Esophagus squamous epithelium (tissue), 5 donors: ENCODE data around the gene C22orf23. TPM values are rescaled to one million over a fixed set of nuclear protein-coding genes. Genes with fewer than 3 reads are reported as not detected.
A peak's percentile ranks its signal among the peaks of the same experiment; 100 is the strongest.

ENCODE experiments used
- DNase-seq: peaks from one replicate; lab custom pipeline; 2025; lab: John Stamatoyannopoulos, UW
- H3K27ac ChIP-seq, 4 donors: fragments of 200-600 bp; sonication (generic); one replicate each; pipeline ENCODE4 v1.5.1; 2016 to 2019; ENCODE audit warnings: mild to moderate bottlenecking in 1 of 4
- H3K27me3 ChIP-seq, 4 donors: fragments of 200-600 bp; sonication (generic); 1 replicate in 3 of 4; 2 replicates in 1 of 4; pipeline versions ENCODE4 v1.5.1 to v1.6.0; 2017 to 2021; ENCODE audit warnings: antibody characterized with exemption in 1 of 4
- H3K36me3 ChIP-seq, 3 donors: fragments of 200-600 bp; sonication (generic); one replicate each; pipeline ENCODE4 v1.5.1; 2016 to 2019
- H3K4me1 ChIP-seq, 3 donors: fragments of 200-600 bp; sonication (generic); one replicate each; pipeline ENCODE4 v1.5.1; 2017 to 2019
- H3K4me3 ChIP-seq, 4 donors: fragments of 200-600 bp; sonication (generic); 1 replicate in 3 of 4; 2 replicates in 1 of 4; pipeline ENCODE4 v1.5.1; 2016 to 2019; ENCODE audit warnings: mild to moderate bottlenecking in 2 of 4, moderate library complexity in 1 of 4
- H3K9me3 ChIP-seq, 3 donors: fragments of 200-600 bp; sonication (generic); one replicate each; pipeline ENCODE4 v1.5.1; 2016 to 2019
- POLR2A ChIP-seq, 4 donors: fragments of 450-650 bp; IDR thresholded peaks; one replicate each; pipeline ENCODE4 v1.6.1; 2017; ENCODE audit warnings: antibody characterized with exemption in 4 of 4, mild to moderate bottlenecking in 4 of 4, moderate library complexity in 3 of 4
- WGBS, 2 donors: methylation state at CpG; one replicate each; pipeline ENCODE4 v1.1.5; 2018; 5-methylcytosine and 5-hydroxymethylcytosine counted together
- intact Hi-C: fragments of 100-400 bp; cut with DNase I; formaldehyde crosslinking; loops from one replicate; pipeline ENCODE4 v1.15.0; 2022
- total RNA-seq, 4 donors: library from RNA; depleted of rRNA; stranded (reverse); fragments of >200 nt; gene quantifications; one replicate each; pipeline ENCODE4 v1.1.0, GENCODE V29; 2016
- TF ChIP-seq, protein P1 (sequence below), 6 experiments: fragments of 450-650 bp in 4 of 6; fragments of 200-600 bp in 2 of 6; sonication (generic) in 2 of 6; IDR thresholded peaks; one replicate each; pipeline ENCODE4 v1.5.1; 2016 to 2019; ENCODE audit warnings: antibody characterized with exemption in 6 of 6, mild to moderate bottlenecking in 4 of 6, moderate library complexity in 4 of 6
- donor health status: DM: yes; HTN: yes; CAD: no.

C22orf23 gene
- total RNA-seq, 4 donors from 2014 or later = 0.13 to 0.38 TPM; not detected in 2

DNA sequence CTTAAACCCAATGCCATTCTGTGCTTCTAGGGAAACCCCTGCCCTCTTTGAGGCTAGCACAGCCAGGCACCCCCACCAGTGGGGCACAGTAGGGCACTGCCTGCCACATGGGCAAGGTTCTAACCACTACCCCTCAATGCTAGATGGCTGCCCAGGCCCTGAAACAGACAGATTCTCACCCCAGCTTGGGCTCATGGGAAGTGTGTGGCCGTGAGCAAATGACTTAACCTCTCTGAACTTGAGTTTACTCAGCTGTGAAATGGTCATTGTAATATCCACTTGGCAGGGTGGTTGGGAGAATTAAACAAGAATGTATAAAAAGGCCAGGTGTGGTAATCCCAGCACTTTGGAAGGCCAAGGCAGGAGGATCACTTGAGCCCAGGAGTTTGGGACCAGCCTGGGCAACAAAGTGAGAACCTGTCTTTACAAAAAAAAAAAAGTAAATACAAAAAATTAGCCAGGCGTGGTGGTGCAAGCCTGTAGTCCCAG lies 22.4 kb downstream of the C22orf23 start:
- WGBS, 2 donors = 47 to 67% methylated on average over 1 to 2 of the region's 2 CpGs
- intact Hi-C loops = loop anchor here (5.0 kb wide), 1 partner anchor 49 kb away; no protein-coding TSS in a partner anchor
- Histone ChIP-seq H3K27me3 (no peaks in the 10 kb centered on the region), H3K36me3 (peaks cover 44 to 91% (median 49%) of the 10 kb centered on the region in 3 donors), H3K9me3 (no peaks in the 10 kb centered on the region), H3K4me1 (peaks cover 36 to 69% (median 37%) of the 10 kb centered on the region in 3 donors), H3K4me3 (no peak overlapping the region), H3K27ac (peak overlapping the region; percentile 8 to 89 (median 54))
- no peak for TF ChIP-seq POLR2A (IDR thresholded peaks at IDR 0.05)
- TF ChIP-seq, protein P1, sequence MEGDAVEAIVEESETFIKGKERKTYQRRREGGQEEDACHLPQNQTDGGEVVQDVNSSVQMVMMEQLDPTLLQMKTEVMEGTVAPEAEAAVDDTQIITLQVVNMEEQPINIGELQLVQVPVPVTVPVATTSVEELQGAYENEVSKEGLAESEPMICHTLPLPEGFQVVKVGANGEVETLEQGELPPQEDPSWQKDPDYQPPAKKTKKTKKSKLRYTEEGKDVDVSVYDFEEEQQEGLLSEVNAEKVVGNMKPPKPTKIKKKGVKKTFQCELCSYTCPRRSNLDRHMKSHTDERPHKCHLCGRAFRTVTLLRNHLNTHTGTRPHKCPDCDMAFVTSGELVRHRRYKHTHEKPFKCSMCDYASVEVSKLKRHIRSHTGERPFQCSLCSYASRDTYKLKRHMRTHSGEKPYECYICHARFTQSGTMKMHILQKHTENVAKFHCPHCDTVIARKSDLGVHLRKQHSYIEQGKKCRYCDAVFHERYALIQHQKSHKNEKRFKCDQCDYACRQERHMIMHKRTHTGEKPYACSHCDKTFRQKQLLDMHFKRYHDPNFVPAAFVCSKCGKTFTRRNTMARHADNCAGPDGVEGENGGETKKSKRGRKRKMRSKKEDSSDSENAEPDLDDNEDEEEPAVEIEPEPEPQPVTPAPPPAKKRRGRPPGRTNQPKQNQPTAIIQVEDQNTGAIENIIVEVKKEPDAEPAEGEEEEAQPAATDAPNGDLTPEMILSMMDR (IDR thresholded peaks at IDR 0.05) = peak in 1 of 6 experiments; percentile 3
- DNase-seq = no peak

DNA sequence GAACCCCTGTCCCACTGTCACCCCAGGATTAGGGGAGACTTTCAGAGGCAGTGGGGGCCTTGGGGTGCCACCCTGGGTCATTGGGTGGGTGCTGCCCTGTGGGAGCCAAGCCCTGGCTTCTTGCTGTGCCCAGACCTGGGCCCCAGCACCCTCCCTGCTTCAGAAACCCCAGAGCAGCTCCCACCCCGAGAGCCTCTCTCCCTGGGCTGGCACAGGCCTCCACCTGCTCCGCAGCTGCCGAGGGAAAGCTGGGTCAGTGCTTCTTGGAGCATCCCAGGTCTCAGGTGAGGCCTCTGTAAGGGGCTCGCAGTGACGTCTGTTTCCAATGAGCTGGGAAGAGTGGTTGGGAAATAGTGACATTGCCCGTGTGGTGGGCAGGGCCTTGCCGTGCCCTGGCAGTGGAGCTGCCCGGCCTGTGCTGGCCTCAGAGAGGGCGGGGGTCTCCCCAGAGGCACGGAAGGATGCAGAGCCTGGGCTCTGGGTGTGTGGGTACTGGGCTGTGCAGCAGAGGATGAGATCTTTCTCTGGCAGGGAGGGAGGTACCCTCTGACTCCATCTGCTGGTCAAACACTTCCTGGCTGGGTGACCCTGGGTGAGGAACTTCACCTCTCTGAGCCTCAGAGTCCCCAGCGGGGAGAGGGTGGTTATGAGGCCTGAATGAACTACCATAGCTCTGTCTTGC lies 23.0 kb downstream of the C22orf23 start:
- H3K27ac ChIP-seq = peak overlapping the region; percentile 8 to 89 (median 56)
- no peaks in the 10 kb centered on the region for H3K9me3 ChIP-seq
- H3K36me3 ChIP-seq = peaks cover 48 to 91% (median 55%) of the 10 kb centered on the region in 3 donors
- no peak for DNase-seq
- intact Hi-C loops = loop anchor here (5.0 kb wide), 1 partner anchor 48 kb away; no protein-coding TSS in a partner anchor
- H3K4me1 ChIP-seq = peaks cover 36 to 70% (median 37%) of the 10 kb centered on the region in 3 donors
- 66% methylated on average over 7 of the region's 11 CpGs; no CpG with 5 or more reads in 1 of the 2 donors for WGBS, 2 donors
- no peak overlapping the region for H3K4me3 ChIP-seq
- TF ChIP-seq, protein P1 (IDR thresholded peaks at IDR 0.05) = peak in 4 of 6 experiments; percentile 13 to 32 (median 28)
- TF ChIP-seq POLR2A (IDR thresholded peaks at IDR 0.05) = no peak
- H3K27me3 ChIP-seq = no peaks in the 10 kb centered on the region

DNA sequence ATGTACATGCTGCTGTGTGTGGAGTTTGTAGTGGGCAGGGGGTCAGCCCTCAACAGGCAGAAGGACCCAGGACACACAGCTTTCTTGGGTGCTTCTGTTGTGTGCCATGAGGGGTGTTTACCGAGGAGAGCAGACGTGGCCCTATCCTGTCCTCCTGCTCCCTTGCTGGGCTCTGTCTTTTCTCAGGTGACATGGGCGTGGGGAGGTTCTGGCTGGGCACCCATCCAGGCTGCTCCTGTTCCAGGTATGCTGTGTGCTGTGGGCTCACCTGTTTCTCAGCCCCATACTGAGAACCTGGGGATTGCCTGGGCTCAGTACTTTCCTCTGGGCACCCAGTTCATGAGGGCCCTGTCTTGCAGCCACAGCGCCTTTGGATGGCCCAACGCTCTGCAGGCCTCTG lies 24.0 kb downstream of the C22orf23 start:
- Histone ChIP-seq H3K36me3 (peaks cover 57 to 91% (median 60%) of the 10 kb centered on the region in 3 donors), H3K4me3 (no peak overlapping the region), H3K4me1 (peaks cover 32 to 71% (median 36%) of the 10 kb centered on the region in 3 donors), H3K9me3 (no peaks in the 10 kb centered on the region), H3K27ac (peak overlapping the region; percentile 8 to 89 (median 36)), H3K27me3 (no peaks in the 10 kb centered on the region)
- DNase-seq = no peak
- TF ChIP-seq, protein P1 (IDR thresholded peaks at IDR 0.05) = no peak
- TF ChIP-seq POLR2A (IDR thresholded peaks at IDR 0.05) = no peak
- intact Hi-C loops = no loop called here
- WGBS, 2 donors = 82 to 100% methylated on average over 2 to 3 of the region's 5 CpGs

DNA sequence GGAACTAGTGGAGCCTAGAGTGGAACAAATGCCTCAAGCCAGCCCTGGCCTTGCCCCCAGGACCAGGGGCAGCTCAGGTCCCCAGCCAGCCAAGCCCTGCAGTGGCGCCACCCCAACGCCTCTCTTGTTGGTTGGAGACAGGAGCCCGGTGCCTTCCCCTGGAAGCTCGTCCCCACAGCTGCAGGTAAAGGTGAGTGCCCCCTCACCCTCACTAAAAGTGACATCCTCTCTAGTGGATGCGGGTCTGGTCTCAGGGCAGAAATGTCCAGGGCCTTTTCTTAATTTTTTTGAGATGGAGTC lies 25.8 kb downstream of the C22orf23 start:
- TF ChIP-seq, protein P1 (IDR thresholded peaks at IDR 0.05) = no peak
- DNase-seq = no peak
- peaks cover 68 to 100% (median 70%) of the 10 kb centered on the region in 3 donors for H3K36me3 ChIP-seq
- H3K27ac ChIP-seq = no peak overlapping the region
- H3K9me3 ChIP-seq = no peaks in the 10 kb centered on the region
- no CpG with 5 or more reads among the region's 5 CpGs for WGBS, 2 donors
- intact Hi-C loops = no loop called here
- no peak overlapping the region for H3K4me3 ChIP-seq
- no peaks in the 10 kb centered on the region for H3K27me3 ChIP-seq
- peaks cover 14 to 53% (median 18%) of the 10 kb centered on the region in 3 donors for H3K4me1 ChIP-seq
